GM21360 (cell line): ENCODE measurements around the gene CAMTA1.

ENCODE experiments used
- ATAC-seq: cut with Tn5 transposase; IDR thresholded peaks from one replicate; pipeline ENCODE4 v1.9.1; 2021; ENCODE audit warnings: mild to moderate bottlenecking, moderate library complexity; ENCODE audit not compliant: unreplicated experiment

Gene CAMTA1

GRCh38 chr1:7749126-7749525, 963.9 kb downstream of the CAMTA1 start:
- no peak for ATAC-seq

GRCh38 chr1:7751174-7751573, 965.9 kb downstream of the CAMTA1 start:
- ATAC-seq = no peak

- no peak for ATAC-seq
Measured at GRCh38 chr1:7752512-7753417, 967.5 kb downstream of the CAMTA1 start.

DNA sequence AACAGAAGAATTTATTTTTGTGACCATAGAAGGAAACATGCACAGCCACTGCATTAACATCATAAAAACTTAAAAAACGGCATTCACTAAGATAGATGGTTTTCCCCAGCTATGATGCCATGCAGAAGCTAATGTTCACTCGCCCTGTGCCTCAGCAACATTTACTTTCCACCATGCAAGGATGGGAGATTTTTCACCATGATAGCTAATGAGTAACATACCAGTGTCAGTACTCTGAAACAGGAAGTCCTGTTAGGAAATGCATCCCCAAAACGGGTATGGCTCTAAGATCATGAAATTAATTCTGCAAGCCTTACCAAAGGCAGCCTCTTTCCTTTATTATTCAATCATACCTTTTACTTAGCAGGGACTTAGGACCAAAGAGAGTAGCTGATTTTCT, 968.4 kb downstream of the CAMTA1 start:
- no peak for ATAC-seq

GRCh38 chr1:7754234-7754633, 969.0 kb downstream of the CAMTA1 start:
- no peak for ATAC-seq

- no peak for ATAC-seq
Measured at GRCh38 chr1:7755448-7755847, 970.2 kb downstream of the CAMTA1 start.

GRCh38 chr1:7760245-7760644, 975.0 kb downstream of the CAMTA1 start:
- no peak for ATAC-seq

DNA sequence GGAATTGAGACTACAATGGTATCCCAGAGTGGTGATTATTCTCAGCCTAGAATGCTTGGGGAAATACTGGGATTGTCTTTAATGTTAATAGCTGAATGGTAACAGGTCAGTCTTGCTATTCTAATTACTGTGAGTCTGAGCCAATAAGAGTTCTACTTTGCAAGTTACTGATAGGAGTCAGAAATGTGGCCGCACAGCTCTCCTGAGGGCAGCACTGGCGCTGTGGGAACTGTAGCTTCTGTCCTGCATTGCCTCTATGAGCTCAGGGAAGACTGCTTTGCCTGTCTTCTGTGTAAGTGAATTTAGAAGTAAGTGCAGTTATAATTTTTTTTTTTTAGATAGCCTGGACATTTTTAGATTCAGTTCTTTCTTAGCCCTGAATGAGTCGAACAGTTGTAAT, 975.8 kb downstream of the CAMTA1 start:
- no peak for ATAC-seq

DNA sequence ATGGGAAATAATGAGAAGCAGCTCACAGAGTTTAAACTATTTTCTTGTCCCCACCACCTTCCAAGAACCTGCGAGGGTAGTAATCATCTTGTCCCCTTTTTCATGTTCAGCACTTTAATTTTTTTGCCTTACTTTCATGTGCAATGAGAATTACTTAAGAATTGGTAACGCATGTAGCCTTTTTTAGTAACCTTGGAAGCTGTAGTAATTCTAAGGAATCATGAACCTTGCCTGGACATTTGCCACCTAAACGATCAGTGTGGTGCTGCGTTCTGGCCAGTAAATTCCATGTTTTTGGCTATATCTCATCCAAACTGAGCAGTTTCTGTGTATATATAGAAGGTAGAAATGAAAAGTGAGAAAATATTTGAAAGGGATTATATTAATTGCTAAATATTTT, 981.9 kb downstream of the CAMTA1 start:
- ATAC-seq = no peak

DNA sequence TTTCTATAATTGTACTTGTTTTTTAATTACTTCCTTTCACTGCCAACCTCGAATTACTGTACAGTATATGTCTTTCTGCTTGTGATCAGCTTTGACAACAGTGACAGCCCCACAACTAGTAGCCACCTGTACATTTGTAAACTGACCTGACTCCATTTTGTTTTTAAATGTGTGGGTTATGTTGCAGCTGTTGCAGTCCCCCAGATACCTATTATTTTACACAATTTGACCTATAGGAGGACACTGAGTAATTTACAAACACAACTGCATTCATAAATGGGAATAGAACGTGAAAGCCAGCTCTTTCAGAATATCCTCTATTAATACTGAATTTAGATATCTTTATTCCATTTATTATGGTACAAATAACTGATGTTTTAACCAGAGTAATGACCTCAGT, 983.3 kb downstream of the CAMTA1 start:
- no peak for ATAC-seq

- ATAC-seq = no peak
Measured at GRCh38 chr1:7769673-7770412, 984.6 kb downstream of the CAMTA1 start.

DNA sequence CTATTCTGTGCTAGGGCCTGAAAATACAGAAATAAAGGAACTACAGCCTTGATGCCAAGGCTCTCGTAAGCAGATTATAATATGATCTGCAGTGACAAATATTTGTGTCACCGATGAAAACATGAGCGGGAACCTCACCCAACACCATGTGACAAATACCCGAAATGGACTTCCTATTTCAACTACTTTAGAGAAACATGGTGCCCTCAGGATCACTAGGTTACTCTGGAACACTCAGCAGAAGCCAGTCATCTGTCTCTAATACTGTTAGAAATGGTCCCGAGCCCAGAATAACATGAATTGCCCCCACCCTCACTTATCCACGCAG, 985.4 kb downstream of the CAMTA1 start:
- no peak for ATAC-seq

DNA sequence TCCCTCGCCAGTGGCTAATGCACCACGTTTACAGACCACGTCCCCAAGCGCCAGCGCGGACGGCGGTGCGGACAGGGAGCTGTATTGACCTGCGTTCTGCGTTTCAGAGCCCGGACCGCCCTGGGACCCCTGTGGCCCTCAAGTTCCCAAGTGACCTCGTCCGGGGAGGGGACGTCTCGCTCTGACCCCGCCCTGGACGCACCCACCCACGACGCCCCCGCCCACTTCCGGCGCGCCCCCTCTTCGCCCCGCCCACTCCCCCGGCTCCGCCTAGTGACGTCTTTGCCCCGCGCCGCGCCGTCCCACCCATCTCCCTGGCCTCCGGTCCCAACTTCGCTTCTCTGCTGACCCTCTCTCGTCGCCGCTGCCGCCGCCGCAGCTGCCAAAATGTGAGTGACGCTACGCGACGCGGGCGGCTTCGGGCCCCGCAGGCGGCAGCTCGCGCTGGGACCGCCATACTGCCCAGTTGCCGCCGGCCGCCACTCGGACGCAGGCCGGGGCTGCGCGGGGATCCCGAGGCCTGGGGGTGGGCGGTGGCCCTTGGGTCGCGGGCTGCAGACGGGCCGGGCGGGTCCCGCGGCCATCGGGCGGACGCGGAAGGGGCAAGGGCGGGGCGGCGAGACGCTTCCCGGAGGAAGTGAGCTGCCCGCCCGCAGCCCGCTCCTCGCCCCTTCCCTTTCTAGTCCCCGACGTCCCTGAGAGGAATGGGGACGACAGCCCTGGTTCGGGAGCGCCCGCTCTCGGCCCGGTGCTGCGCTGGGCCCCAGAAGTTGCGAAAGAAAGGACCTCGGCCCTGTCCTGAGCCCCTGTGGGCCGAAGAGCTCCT, 986.0 kb downstream of the CAMTA1 start, which contains the start of gene VAMP3:
Gene VAMP3, plus strand, starts transcription at position 300 of the 826 bp plus-strand sequence. Its CDS starts 88 bp downstream, at position 388.
- ATAC-seq = peak; percentile 71

GRCh38 chr1:7771823-7772299, 986.6 kb downstream of the CAMTA1 start:
- ATAC-seq = no peak

- ATAC-seq = no peak
Measured at GRCh38 chr1:7777591-7777990, 992.3 kb downstream of the CAMTA1 start.

GRCh38 chr1:7778133-7778628, 992.9 kb downstream of the CAMTA1 start:
- no peak for ATAC-seq

DNA sequence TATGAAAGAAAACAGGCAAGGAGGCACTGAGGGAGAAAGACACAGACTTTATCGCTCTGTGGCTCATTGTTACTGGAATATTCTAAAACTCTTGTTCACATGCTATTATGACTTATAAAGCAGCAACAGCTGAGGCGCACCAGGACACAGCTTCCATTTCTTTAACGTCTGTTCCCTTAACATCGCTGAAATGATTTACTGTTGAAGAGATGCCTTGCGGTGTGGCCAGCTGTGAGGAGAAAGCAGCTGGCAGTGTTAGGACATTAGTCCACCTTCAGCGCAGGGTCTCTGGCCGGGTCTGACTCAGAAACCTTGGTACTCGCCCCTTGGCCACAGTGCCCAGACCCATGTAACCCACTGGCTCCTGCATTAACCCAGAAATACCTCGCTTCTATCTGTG, 995.7 kb downstream of the CAMTA1 start:
- no peak for ATAC-seq

DNA sequence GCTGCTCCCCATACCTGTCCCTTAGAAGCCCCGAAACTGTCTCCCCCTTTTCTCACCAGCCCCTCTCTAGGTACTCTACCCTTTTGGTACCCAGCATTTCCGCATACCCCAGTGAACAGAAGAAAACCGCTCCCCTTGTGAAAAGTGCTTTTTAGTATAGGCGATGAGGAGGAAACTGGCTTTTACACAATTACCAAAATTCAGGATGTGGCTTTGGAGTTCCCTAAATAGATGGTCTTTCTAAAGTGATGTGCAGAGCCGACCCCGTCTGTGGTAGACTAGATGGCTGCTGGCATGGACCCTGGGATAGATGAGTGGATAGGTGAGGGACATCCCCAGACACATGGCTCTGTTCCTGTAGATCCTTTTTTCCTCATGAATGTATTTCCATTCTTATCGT, 996.2 kb downstream of the CAMTA1 start:
- no peak for ATAC-seq

DNA sequence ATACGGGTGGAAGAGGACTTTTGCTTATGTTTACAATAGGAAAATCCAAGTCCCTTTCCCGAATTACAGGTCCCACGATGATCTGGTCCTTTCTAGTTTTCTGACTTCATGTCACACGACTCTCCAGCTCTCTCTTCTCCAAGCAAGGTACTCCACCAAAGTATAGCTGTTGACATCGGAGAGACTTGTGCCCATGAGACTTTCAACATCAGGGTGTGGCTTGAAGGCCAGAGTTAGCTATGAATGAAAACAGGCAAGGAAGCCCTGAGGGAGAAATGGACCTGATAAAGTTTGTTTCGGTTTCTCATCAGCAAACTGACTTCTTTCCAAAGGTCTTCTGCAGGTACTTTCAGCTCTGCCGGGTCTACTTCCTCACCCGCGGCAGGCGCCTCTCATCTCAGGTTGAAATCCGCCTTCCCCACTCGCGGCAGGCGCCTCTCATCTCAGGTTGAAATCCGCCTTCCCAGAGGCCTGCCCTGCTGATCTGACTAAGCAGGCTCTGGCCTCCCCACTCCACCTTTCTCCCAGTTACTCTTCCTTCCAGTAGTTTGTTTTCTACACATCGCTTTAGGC, 996.8 kb downstream of the CAMTA1 start:
- ATAC-seq = no peak

DNA sequence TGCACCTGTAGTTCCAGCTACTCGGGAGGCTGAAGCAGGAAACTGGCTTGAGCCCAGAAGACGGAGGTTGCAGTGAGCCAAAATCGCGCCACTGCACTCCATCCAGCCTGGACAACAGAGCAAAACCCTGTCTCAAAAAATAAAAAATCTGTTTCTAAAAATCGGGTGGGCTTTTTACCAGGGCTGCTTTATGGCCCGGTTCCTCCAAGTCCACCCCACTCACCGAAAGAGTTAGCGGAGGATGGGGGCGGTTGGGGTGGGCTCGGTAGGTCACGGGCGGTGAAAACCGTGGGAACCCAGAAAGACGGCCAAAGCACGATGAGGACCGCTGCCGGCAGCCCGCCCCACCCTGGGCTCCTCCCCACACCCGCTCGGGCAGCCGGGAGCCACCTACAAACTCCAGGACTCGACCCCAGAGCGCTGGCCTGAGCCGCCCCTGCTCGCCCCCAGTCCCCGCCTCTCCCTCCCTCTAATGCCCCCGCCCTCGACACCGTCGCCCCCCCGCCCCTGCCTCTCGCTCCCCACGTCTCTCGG, 998.0 kb downstream of the CAMTA1 start:
- ATAC-seq = no peak
